GM23338 (cell line): ENCODE data around the gene GNPTAB. TPM values are rescaled to one million over a fixed set of nuclear protein-coding genes. Genes with fewer than 3 reads are reported as not detected.

ENCODE experiments used
- CREB1 ChIP-seq: fragments of 250-450 bp; sonication (Bioruptor Pico); IDR thresholded peaks from 2 replicates; pipeline ENCODE4 v1.5.0; 2020; ENCODE audit warnings: low read depth, mild to moderate bottlenecking, moderate library complexity
- EZH2 ChIP-seq: fragments of 200-600 bp; sonication (generic); IDR thresholded peaks from one replicate; pipeline ENCODE4 v1.8.0; 2017; ENCODE audit warnings: antibody characterized with exemption, mild to moderate bottlenecking, low read depth; ENCODE audit not compliant: unreplicated experiment
- STAT1 ChIP-seq: IDR thresholded peaks from one replicate; pipeline ENCODE4 v1.6.1; 2016; ENCODE audit warnings: antibody characterized with exemption; ENCODE audit not compliant: unreplicated experiment
- ZNF331 ChIP-seq: fragments of 250-450 bp; sonication (Bioruptor Pico); IDR thresholded peaks from 2 replicates; pipeline ENCODE4 v1.5.0; 2020; ENCODE audit warnings: low read depth, mild to moderate bottlenecking, moderate library complexity
- ZNF462 ChIP-seq: fragments of 250-450 bp; sonication (Bioruptor Pico); IDR thresholded peaks from 2 replicates; pipeline ENCODE4 v1.5.0; 2020; ENCODE audit warnings: mild to moderate bottlenecking, moderate library complexity
- polyA plus RNA-seq: library from polyadenylated mRNA; unstranded; fragments of >200 nt; fragmentation: Nextera tagmentation; extraction: Ambion mirVana; gene quantifications from 2 replicates; pipeline ENCODE4 v1.2.1, GENCODE V29; 2016
- small RNA-seq: library from RNA; depleted of rRNA; stranded (forward); fragments of <200 nt; gene quantifications from one replicate; pipeline ENCODE3, GENCODE V24; 2014; ENCODE audit warnings: low replicate concordance
- total RNA-seq: library from RNA; depleted of rRNA; stranded (reverse); fragments of >200 nt; shearing (Covaris generic); gene quantifications from 2 replicates; pipeline ENCODE4 v1.2.3, GENCODE V29; 2014; rRNA removed

The GNPTAB gene
- total and polyA plus RNA-seq, 2 experiments from 2014 or later = 23.6 to 58.3 TPM

DNA sequence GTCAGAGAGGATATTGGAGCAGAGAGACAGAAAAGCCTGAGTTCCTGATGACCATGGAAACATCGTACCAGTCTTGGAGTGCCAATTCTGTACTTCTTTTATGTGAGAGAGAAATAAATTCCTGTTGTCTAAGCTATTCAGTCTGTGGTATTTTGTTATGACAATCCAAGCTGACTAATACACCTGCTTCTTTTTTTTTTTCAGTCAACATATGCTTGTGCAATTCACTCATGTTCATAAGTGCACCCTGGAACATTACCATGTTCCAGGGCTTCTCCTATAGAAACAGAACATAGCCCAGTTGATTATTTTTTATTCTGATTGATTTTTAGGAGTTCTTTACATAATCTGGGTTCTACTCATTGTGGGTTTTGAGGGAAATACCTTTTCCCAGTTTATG, 135.1 kb downstream of the GNPTAB start (continued):
- TF ChIP-seq ZNF331 (CRISPR knock-in tag) (no peak), CREB1 (CRISPR knock-in tag) (no peak), EZH2 (no peak), ZNF462 (CRISPR knock-in tag) (no peak), STAT1 (no peak)

Small RNA genes within 50 kb of the gene (small RNA-seq; reads per million reads assigned to genes)
- gene RNA5SP368 (not detected), gene RNA5SP369 (0.32 reads per million, percentile 16 among the genes with 10 or more reads in this experiment), gene RNU6-101P (not detected), gene RNU6-1183P (not detected), gene RNU6-172P (not detected), gene RNY1P16 (not detected)

Other genes starting within 250 kb of the GNPTAB start
- 0.54 TPM in 1 of 2 replicates, not detected in the other for gene MYBPC1, start 236.0 kb downstream of the GNPTAB start, total RNA-seq
- 0.18 TPM in 1 of 2 replicates, not detected in the other for gene MYBPC1, start 236.0 kb downstream of the GNPTAB start, polyA plus RNA-seq
- gene CHPT1, start 133.3 kb downstream of the GNPTAB start, total RNA-seq = 23.0 and 42.6 TPM in 2 replicates
- 22.2 and 24.1 TPM in 2 replicates for gene CHPT1, start 133.3 kb downstream of the GNPTAB start, polyA plus RNA-seq
- 0.07 TPM in 1 of 2 replicates, not detected in the other for gene SYCP3, start 91.5 kb downstream of the GNPTAB start, total RNA-seq
- 1.5 TPM in 2 replicates for gene SYCP3, start 91.5 kb downstream of the GNPTAB start, polyA plus RNA-seq
- gene DRAM1, start 46.6 kb upstream of the GNPTAB start, total RNA-seq = 5.4 and 5.7 TPM in 2 replicates
- 8.5 and 8.6 TPM in 2 replicates for gene DRAM1, start 46.6 kb upstream of the GNPTAB start, polyA plus RNA-seq
- 6.6 and 7.5 TPM in 2 replicates for gene WASHC3, start 231.0 kb upstream of the GNPTAB start, total RNA-seq
- gene WASHC3, start 231.0 kb upstream of the GNPTAB start, polyA plus RNA-seq = 18.4 and 24.6 TPM in 2 replicates